Hepatocyte (in vitro differentiated cells): ENCODE results near the gene IPO7. TPM values are rescaled to one million over a fixed set of nuclear protein-coding genes. Genes with fewer than 3 reads are reported as not detected.
A peak's percentile ranks its signal among the peaks of the same experiment; 100 is the strongest.

Source experiments
- DNase-seq: peaks from one replicate; pipeline ENCODE4 v3.0.0-alpha.2; 2016; ENCODE audit warnings: low spot score
- H2AFZ ChIP-seq: fragments of 200-600 bp; sonication (generic); 2 replicates; pipeline ENCODE4 v1.6.0; 2016; ENCODE audit warnings: antibody characterized with exemption, mild to moderate bottlenecking
- H3K27ac ChIP-seq: fragments of 200-600 bp; sonication (generic); 2 replicates; pipeline ENCODE4 v1.5.1; 2016; ENCODE audit warnings: mild to moderate bottlenecking
- H3K27me3 ChIP-seq: fragments of 200-600 bp; sonication (generic); 2 replicates; pipeline ENCODE4 v1.6.1; 2016
- H3K36me3 ChIP-seq: fragments of 200-600 bp; sonication (generic); replicated peaks from 2 replicates; pipeline ENCODE4 v1.5.1; 2016; ENCODE audit warnings: low read depth; ENCODE audit not compliant: insufficient read depth
- H3K4me1 ChIP-seq: fragments of 200-600 bp; sonication (generic); 2 replicates; pipeline ENCODE4 v1.5.1; 2016; ENCODE audit warnings: mild to moderate bottlenecking, moderate library complexity; ENCODE audit not compliant: insufficient read depth
- H3K4me2 ChIP-seq: fragments of 200-600 bp; sonication (generic); 2 replicates; pipeline ENCODE4 v1.6.0; 2016
- H3K4me3 ChIP-seq: fragments of 200-600 bp; sonication (generic); 2 replicates; pipeline ENCODE4 v1.5.1; 2016; ENCODE audit warnings: mild to moderate bottlenecking
- H3K79me2 ChIP-seq: fragments of 200-600 bp; sonication (generic); 2 replicates; pipeline ENCODE4 v1.6.0; 2017; ENCODE audit warnings: mild to moderate bottlenecking
- H3K9me2 ChIP-seq: fragments of 200-600 bp; sonication (generic); replicated peaks from 2 replicates; pipeline ENCODE4 v1.6.0; 2017; ENCODE audit warnings: mild to moderate bottlenecking; ENCODE audit not compliant: insufficient read depth
- H3K9me3 ChIP-seq: fragments of 200-600 bp; sonication (generic); 2 replicates; pipeline ENCODE4 v1.5.1; 2016; ENCODE audit warnings: low read depth, mild to moderate bottlenecking
- H4K20me1 ChIP-seq: fragments of 200-600 bp; sonication (generic); 2 replicates; pipeline ENCODE4 v1.6.0; 2016; ENCODE audit warnings: mild to moderate bottlenecking; ENCODE audit not compliant: insufficient read depth, poor library complexity, severe bottlenecking
- EZH2 ChIP-seq: fragments of 200-600 bp; sonication (generic); IDR thresholded peaks from 2 replicates; pipeline ENCODE4 v1.6.1; 2016; ENCODE audit warnings: antibody characterized with exemption, mild to moderate bottlenecking, borderline replicate concordance
- EZH2phosphoT487 ChIP-seq: fragments of 200-600 bp; sonication (generic); IDR thresholded peaks from one replicate; pipeline ENCODE4 v1.6.1; 2018; ENCODE audit warnings: antibody characterized with exemption, mild to moderate bottlenecking, low read depth, moderate library complexity; ENCODE audit not compliant: unreplicated experiment, severe bottlenecking
- WGBS: methylation state at CpG from one replicate; pipeline ENCODE4 v1.1.6; 2016; ENCODE audit warnings: low lambda C conversion rate; ENCODE audit errors: missing lambda C conversion rate; 5-methylcytosine and 5-hydroxymethylcytosine counted together
- polyA plus RNA-seq: library from polyadenylated mRNA; unstranded; fragments of >200 nt; fragmentation: Nextera tagmentation; extraction: Ambion mirVana; gene quantifications from 2 replicates; pipeline ENCODE4 v1.2.1, GENCODE V29; 2016
- total RNA-seq: library from RNA; depleted of rRNA; stranded (reverse); fragments of >200 nt; gene quantifications from 2 replicates; pipeline ENCODE4 v1.2.3, GENCODE V29; 2014
- TF ChIP-seq, protein P1 (sequence below): fragments of 200-600 bp; sonication (generic); IDR thresholded peaks from 2 replicates; pipeline ENCODE4 v1.5.1; 2016; ENCODE audit warnings: antibody characterized with exemption, mild to moderate bottlenecking; ENCODE audit not compliant: poor library complexity

IPO7 gene
- total and polyA plus RNA-seq, 2 experiments from 2014 or later: 6.4 to 92.7 TPM

DNA sequence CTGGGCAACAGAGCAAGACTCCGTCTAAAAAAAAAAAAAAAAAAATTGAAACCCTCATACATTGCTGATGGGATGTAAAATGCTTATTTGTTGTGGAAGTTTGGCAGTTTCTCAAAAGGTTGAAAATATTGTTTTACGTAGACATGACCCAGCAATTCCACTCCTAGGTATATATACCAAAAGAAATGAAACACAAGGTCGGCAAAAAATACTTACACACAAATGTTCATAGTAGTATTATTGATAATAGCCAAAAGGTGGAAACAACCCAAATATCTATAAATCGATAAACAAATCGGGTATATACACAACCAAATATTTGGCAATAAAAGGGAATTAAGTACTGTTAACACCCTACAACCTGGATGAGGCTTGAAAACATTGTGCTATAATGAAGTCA, 71.3 kb downstream of the IPO7 start:
- no peak overlapping the region for H2AFZ ChIP-seq
- DNase-seq: no peak
- no peaks in the 10 kb centered on the region for H3K27me3 ChIP-seq
- no peaks in the 10 kb centered on the region for H3K36me3 ChIP-seq
- H3K4me3 ChIP-seq: no peak overlapping the region
- TF ChIP-seq EZH2phosphoT487 (no peak), EZH2 (no peak)
- TF ChIP-seq, protein P1, sequence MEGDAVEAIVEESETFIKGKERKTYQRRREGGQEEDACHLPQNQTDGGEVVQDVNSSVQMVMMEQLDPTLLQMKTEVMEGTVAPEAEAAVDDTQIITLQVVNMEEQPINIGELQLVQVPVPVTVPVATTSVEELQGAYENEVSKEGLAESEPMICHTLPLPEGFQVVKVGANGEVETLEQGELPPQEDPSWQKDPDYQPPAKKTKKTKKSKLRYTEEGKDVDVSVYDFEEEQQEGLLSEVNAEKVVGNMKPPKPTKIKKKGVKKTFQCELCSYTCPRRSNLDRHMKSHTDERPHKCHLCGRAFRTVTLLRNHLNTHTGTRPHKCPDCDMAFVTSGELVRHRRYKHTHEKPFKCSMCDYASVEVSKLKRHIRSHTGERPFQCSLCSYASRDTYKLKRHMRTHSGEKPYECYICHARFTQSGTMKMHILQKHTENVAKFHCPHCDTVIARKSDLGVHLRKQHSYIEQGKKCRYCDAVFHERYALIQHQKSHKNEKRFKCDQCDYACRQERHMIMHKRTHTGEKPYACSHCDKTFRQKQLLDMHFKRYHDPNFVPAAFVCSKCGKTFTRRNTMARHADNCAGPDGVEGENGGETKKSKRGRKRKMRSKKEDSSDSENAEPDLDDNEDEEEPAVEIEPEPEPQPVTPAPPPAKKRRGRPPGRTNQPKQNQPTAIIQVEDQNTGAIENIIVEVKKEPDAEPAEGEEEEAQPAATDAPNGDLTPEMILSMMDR: no peak
- no peak overlapping the region for H3K4me2 ChIP-seq
- H3K27ac ChIP-seq: no peak overlapping the region
- H3K79me2 ChIP-seq: peaks cover 14% of the 10 kb centered on the region
- H3K9me3 ChIP-seq: no peaks in the 10 kb centered on the region
- 95% methylated on average over 5 of the region's 5 CpGs for WGBS
- H3K9me2 ChIP-seq: no peaks in the 10 kb centered on the region
- no peaks in the 10 kb centered on the region for H4K20me1 ChIP-seq
- H3K4me1 ChIP-seq: peaks cover 4% of the 10 kb centered on the region

DNA sequence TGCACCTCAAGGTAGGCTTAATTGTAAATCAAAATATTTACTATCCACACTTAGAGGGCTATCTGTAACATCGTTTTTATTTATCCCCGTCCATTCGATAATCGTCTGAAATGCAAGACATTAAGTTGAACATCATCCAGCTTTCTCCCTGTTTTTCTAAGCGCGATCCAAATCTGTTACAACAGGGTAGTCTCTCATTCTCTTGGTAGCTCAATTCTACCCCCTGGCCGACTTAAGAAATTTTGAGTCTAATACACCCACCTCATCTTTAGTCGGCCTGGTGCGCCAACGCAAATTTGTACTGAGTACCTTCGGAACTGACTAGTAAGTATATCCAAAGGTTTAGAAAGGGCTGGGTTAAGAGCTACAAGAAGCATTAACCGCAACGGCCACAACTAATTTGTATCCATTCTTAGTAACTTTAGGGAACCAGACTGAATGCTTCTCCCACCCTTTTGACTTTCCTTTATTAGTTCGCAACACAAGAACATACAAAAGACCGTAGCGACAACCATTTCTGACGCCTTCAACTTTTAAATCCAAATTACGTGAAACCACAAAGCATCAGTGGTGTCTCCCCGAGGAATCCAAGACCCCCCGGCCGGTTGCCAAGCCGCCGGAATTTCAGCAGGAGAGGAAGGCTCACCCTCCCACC, 75.3 kb downstream of the IPO7 start:
- WGBS: 3% methylated on average over 23 of the region's 23 CpGs
- Histone ChIP-seq H3K4me1 (peaks cover 13% of the 10 kb centered on the region), H3K9me2 (no peaks in the 10 kb centered on the region), H3K79me2 (peaks cover 45% of the 10 kb centered on the region), H3K9me3 (no peaks in the 10 kb centered on the region), H3K27me3 (no peaks in the 10 kb centered on the region), H3K27ac (peak overlapping the region; percentile 99), H3K4me3 (peak overlapping the region; percentile 63), H3K36me3 (no peaks in the 10 kb centered on the region), H3K4me2 (peak overlapping the region; percentile 82), H2AFZ (peak overlapping the region; percentile 38), H4K20me1 (no peaks in the 10 kb centered on the region)
- peak; percentile 53 for DNase-seq
- TF ChIP-seq, protein P1: no peak
- TF ChIP-seq EZH2phosphoT487 (no peak), EZH2 (no peak)

DNA sequence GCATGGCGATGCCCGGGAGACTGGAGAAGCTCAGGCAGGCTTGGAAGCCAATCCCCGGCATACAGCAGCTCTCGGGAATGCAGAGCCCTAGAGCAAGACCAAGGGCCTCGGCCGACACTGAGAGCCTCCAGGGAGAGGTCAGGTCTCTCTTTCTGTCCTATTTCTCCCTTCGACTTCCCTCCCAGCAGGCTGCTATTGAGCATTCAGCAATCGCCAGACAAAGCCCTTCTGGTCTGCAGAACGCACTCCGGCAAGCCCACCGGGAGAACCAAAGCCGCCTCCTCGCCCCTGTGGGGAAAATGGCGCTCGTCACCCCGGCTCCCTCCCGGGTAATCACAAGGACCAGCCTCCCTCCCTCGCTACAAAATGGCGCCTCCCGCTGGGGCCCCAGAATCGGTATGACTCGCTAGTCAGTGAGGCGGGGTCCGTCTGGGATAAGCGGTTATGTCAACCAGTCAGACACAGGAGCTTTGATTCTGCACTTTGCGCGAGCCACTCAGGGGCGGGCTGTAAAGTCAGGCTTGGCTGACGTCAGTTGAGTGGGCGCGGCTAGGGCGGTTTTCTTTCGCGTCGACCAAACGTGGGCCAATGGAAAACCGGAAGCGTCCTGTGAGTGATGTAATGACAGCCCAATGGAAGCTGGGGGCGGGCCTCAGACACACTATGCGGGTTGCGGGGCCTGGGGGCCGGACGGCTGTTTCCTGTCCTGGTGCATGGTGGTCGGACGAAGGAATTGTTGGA, 76.0 kb downstream of the IPO7 start, which contains the start of gene ZNF143:
TSS of gene ZNF143 (plus strand) at position 691 of the 741 bp plus-strand sequence. CDS start 10,297 bp downstream, outside the sequence.
- Histone ChIP-seq H3K4me2 (peak within 1 kb of the TSS; percentile 82), H3K27ac (peak within 1 kb of the TSS; percentile 99), H3K4me3 (peak within 1 kb of the TSS; percentile 63), H3K9me3 (no peaks in the 10 kb centered on the region), H2AFZ (peak within 1 kb of the TSS; percentile 45), H3K79me2 (peaks cover 52% of the 10 kb centered on the region), H4K20me1 (no peaks in the 10 kb centered on the region), H3K36me3 (no peaks in the 10 kb centered on the region), H3K9me2 (no peaks in the 10 kb centered on the region), H3K4me1 (peaks cover 13% of the 10 kb centered on the region), H3K27me3 (no peaks in the 10 kb centered on the region)
- under 1% methylated on average over 45 of the region's 45 CpGs for WGBS
- DNase-seq: peak; percentile 100
- TF ChIP-seq EZH2: no peak
- no peak for TF ChIP-seq EZH2phosphoT487
- TF ChIP-seq, protein P1: no peak
